Brain microvascular endothelial cell (primary cell): ENCODE data around the gene DRC7.

Experiments used
- DNase-seq: peaks from one replicate; pipeline ENCODE4 v3.0.0-alpha.2; 2020
- H3K27ac ChIP-seq: fragments of 250-450 bp; sonication (Bioruptor Pico); 2 replicates; pipeline ENCODE4 v1.5.1; 2020; ENCODE audit warnings: mild to moderate bottlenecking, moderate library complexity
- H3K27me3 ChIP-seq: fragments of 250-450 bp; sonication (Bioruptor Pico); replicated peaks from 2 replicates; pipeline ENCODE4 v1.5.1; 2020; ENCODE audit warnings: mild to moderate bottlenecking
- H3K36me3 ChIP-seq: fragments of 250-450 bp; sonication (Bioruptor Pico); replicated peaks from 2 replicates; pipeline ENCODE4 v1.5.1; 2020; ENCODE audit warnings: mild to moderate bottlenecking
- H3K4me3 ChIP-seq: 2 replicates; pipeline ENCODE4 v1.5.1; 2011; ENCODE audit warnings: low read depth, mild to moderate bottlenecking, control low read depth, low read length, moderate library complexity
- CTCF ChIP-seq: IDR thresholded peaks from 2 replicates; pipeline ENCODE4 v1.5.1; 2011; ENCODE audit warnings: low read depth, mild to moderate bottlenecking, moderate library complexity, low read length, control low read depth, inconsistent platforms; ENCODE audit errors: missing control alignments
- in situ Hi-C: cut with HindIII; loops from 2 replicates; pipeline ENCODE4 v1.10.0; 2017; ENCODE audit warnings: low sequenced_read_pairs, low pct_ligation_motif_present

The DRC7 gene

GRCh38 chr16:57658130-57658877 lies 36.3 kb upstream of the DRC7 start:
- TF ChIP-seq CTCF: no peak
- no peak overlapping the region for H3K4me3 ChIP-seq
- no peaks in the 10 kb centered on the region for H3K36me3 ChIP-seq
- DNase-seq: no peak
- H3K27me3 ChIP-seq: no peaks in the 10 kb centered on the region
- in situ Hi-C loops: no loop called here
- H3K27ac ChIP-seq: no peak overlapping the region

GRCh38 chr16:57658878-57659674 lies 35.5 kb upstream of the DRC7 start:
- Histone ChIP-seq H3K27ac (no peak overlapping the region), H3K27me3 (no peaks in the 10 kb centered on the region), H3K36me3 (no peaks in the 10 kb centered on the region), H3K4me3 (no peak overlapping the region)
- TF ChIP-seq CTCF: no peak
- in situ Hi-C loops: no loop called here
- no peak for DNase-seq

- Histone ChIP-seq H3K27ac (no peak overlapping the region), H3K4me3 (no peak overlapping the region), H3K36me3 (no peaks in the 10 kb centered on the region), H3K27me3 (no peaks in the 10 kb centered on the region)
- TF ChIP-seq CTCF: no peak
- DNase-seq: no peak
- in situ Hi-C loops: no loop called here
Measured at GRCh38 chr16:57660715-57661463, 33.7 kb upstream of the DRC7 start.

- H3K27me3 ChIP-seq: no peaks in the 10 kb centered on the region
- no peak overlapping the region for H3K27ac ChIP-seq
- no peak overlapping the region for H3K4me3 ChIP-seq
- in situ Hi-C loops: no loop called here
- DNase-seq: no peak
- H3K36me3 ChIP-seq: no peaks in the 10 kb centered on the region
- TF ChIP-seq CTCF: no peak
Measured at GRCh38 chr16:57661510-57661909, 33.1 kb upstream of the DRC7 start.

GRCh38 chr16:57661936-57662906 lies 32.4 kb upstream of the DRC7 start:
- no peak for DNase-seq
- TF ChIP-seq CTCF: no peak
- no peaks in the 10 kb centered on the region for H3K27me3 ChIP-seq
- no peaks in the 10 kb centered on the region for H3K36me3 ChIP-seq
- no peak overlapping the region for H3K4me3 ChIP-seq
- H3K27ac ChIP-seq: no peak overlapping the region
- in situ Hi-C loops: no loop called here
